HCT116 (cell line): Measurements from ENCODE around the gene ZNF763. TPM values are rescaled to one million over a fixed set of nuclear protein-coding genes. Genes with fewer than 3 reads are reported as not detected.

Source experiments
- ATAC-seq: fragments of 200-7000 bp; cut with Tn5 transposase; 2 replicates; pipeline ENCODE4 v1.9.1; 2020; ENCODE audit warnings: mild to moderate bottlenecking, moderate library complexity
- BruUV-seq: library from RNA; stranded (reverse); fragments of 400-500 nt; replicated peaks from 2 replicates; lab custom pipeline; 2021; lab: Mats Ljungman, UMichigan
- CTCF ChIA-PET: fragments of 300-600 bp; sonication (Branson Sonifier 250); formaldehyde crosslinking; loops from one replicate; lab custom pipeline; 2021; ENCODE audit warnings: antibody characterized with exemption; lab: Charles Lee
- POLR2A ChIA-PET: fragments of 300-600, 350-600 bp; sonication (Branson Sonifier 250); formaldehyde crosslinking; loops from one replicate; lab custom pipeline; 2021; ENCODE audit warnings: antibody characterized with exemption; lab: Charles Lee
- RAD21 ChIA-PET, 2 experiments: fragments of 300-600 bp; sonication (Branson Sonifier 250); formaldehyde crosslinking; loops; one replicate each; lab custom pipeline; 2023; ENCODE audit warnings: low total read pairs in 2 of 2; ENCODE audit not compliant: uncharacterized antibody in 2 of 2, unreplicated experiment in 2 of 2, low non-redundant PET in 1 of 2; lab: Charles Lee
- DNase-seq: peaks from one replicate; pipeline ENCODE4 v3.0.0-alpha.2; 2010; ENCODE audit warnings: low read depth, low spot score
- H2AFZ ChIP-seq: fragments of 200-600 bp; shearing (Covaris generic), sonication (generic); 2 replicates; pipeline ENCODE4 v1.6.1; 2017; ENCODE audit warnings: low read depth, mixed run types, mixed read lengths, antibody characterized with exemption, low read length; ENCODE audit not compliant: poor library complexity, severe bottlenecking
- H3K27ac ChIP-seq: 2 replicates; pipeline ENCODE4 v1.5.1; 2012; ENCODE audit warnings: low read depth, low read length
- H3K27me3 ChIP-seq: fragments of 200-600 bp; sonication (generic); 2 replicates; pipeline ENCODE4 v1.6.1; 2016; ENCODE audit warnings: mixed run types, low read length, mixed read lengths; ENCODE audit not compliant: insufficient read depth
- H3K36me3 ChIP-seq, 2 experiments: fragments of 200-500 bp in 1 of 2; fragments of 200-600 bp in 1 of 2; sonication (Bioruptor generic) in 1 of 2; sonication (generic) in 1 of 2; 2 replicates each; pipeline versions ENCODE4 v1.5.1 to v1.6.1; 2014 to 2016; ENCODE audit warnings: low read length in 2 of 2, inconsistent platforms in 1 of 2, mixed read lengths in 1 of 2, mixed run types in 1 of 2; ENCODE audit not compliant: insufficient read depth in 2 of 2, control insufficient read depth in 1 of 2
- H3K4me1 ChIP-seq, 2 experiments: fragments of 200-600 bp in 1 of 2; sonication (generic) in 1 of 2; 2 replicates each; pipeline versions ENCODE4 v1.5.1 to v1.6.1; 2012 to 2017; ENCODE audit warnings: low read length in 2 of 2, inconsistent platforms in 1 of 2, mild to moderate bottlenecking in 1 of 2, mixed read lengths in 1 of 2, mixed run types in 1 of 2, moderate library complexity in 1 of 2; ENCODE audit not compliant: insufficient read depth in 2 of 2, control insufficient read depth in 1 of 2
- H3K4me2 ChIP-seq: fragments of 200-600 bp; sonication (generic); 2 replicates; pipeline ENCODE4 v1.6.1; 2017; ENCODE audit warnings: mixed run types, low read length, mixed read lengths
- H3K4me3 ChIP-seq, 2 experiments: fragments of 200-600 bp in 1 of 2; sonication (generic) in 1 of 2; replicated peaks in 1 of 2; 2 replicates each; pipeline ENCODE4 v1.5.1; 2011 to 2016; ENCODE audit warnings: low read length in 2 of 2, control low read depth in 1 of 2, low read depth in 1 of 2, mild to moderate bottlenecking in 1 of 2, mixed read lengths in 1 of 2, mixed run types in 1 of 2
- H3K79me2 ChIP-seq: fragments of 200-600 bp; sonication (generic); 2 replicates; pipeline ENCODE4 v1.6.1; 2017; ENCODE audit warnings: mild to moderate bottlenecking, mixed run types, low read length, moderate library complexity, mixed read lengths; ENCODE audit not compliant: insufficient read depth
- H3K9ac ChIP-seq: fragments of 200-600 bp; sonication (generic); 2 replicates; pipeline ENCODE4 v1.6.1; 2016; ENCODE audit warnings: low read length, mixed read lengths
- H3K9me2 ChIP-seq: fragments of 200-600 bp; sonication (generic), shearing (Covaris generic); 2 replicates; pipeline ENCODE4 v1.6.1; 2017; ENCODE audit warnings: mixed run types, mild to moderate bottlenecking, moderate library complexity; ENCODE audit not compliant: insufficient read depth
- H3K9me3 ChIP-seq, 2 experiments: fragments of 200-500 bp in 1 of 2; fragments of 200-600 bp in 1 of 2; sonication (Bioruptor generic) in 1 of 2; sonication (generic) in 1 of 2; 2 replicates each; pipeline ENCODE4 v1.6.1; 2014 to 2017; ENCODE audit warnings: low read length in 2 of 2, mixed read lengths in 2 of 2, inconsistent platforms in 1 of 2, low read depth in 1 of 2, mild to moderate bottlenecking in 1 of 2, mixed run types in 1 of 2, moderate library complexity in 1 of 2; ENCODE audit not compliant: control insufficient read depth in 1 of 2, insufficient read depth in 1 of 2
- H4K20me1 ChIP-seq: fragments of 200-600 bp; sonication (generic), shearing (Covaris generic); 2 replicates; pipeline ENCODE4 v1.6.1; 2017; ENCODE audit warnings: mixed run types, mild to moderate bottlenecking, moderate library complexity; ENCODE audit not compliant: insufficient read depth
- ATF3 ChIP-seq: IDR thresholded peaks from 2 replicates; pipeline ENCODE4 v1.6.1; 2012
- CEBPB ChIP-seq: IDR thresholded peaks from 2 replicates; pipeline ENCODE4 v1.6.1; 2012; ENCODE audit warnings: low read depth
- EGR1 ChIP-seq: IDR thresholded peaks from 2 replicates; pipeline ENCODE4 v1.6.1; 2012; ENCODE audit warnings: low read depth
- ELF1 ChIP-seq: IDR thresholded peaks from 2 replicates; pipeline ENCODE4 v1.6.1; 2012; ENCODE audit warnings: low read depth, borderline replicate concordance
- EZH2 ChIP-seq: fragments of 200-600 bp; sonication (generic); IDR thresholded peaks from 2 replicates; pipeline ENCODE4 v1.6.1; 2017; ENCODE audit warnings: antibody characterized with exemption, mixed run types
- FOSL1 ChIP-seq: IDR thresholded peaks from 2 replicates; pipeline ENCODE4 v1.6.1; 2012; ENCODE audit warnings: low read depth
- JUND ChIP-seq: IDR thresholded peaks from 2 replicates; pipeline ENCODE4 v1.6.1; 2012
- POLR2A ChIP-seq: IDR thresholded peaks from 2 replicates; pipeline ENCODE4 v1.7.0; 2011; ENCODE audit warnings: borderline replicate concordance; ENCODE audit not compliant: insufficient read depth, insufficient read length; ENCODE audit errors: extremely low read depth
- POLR2AphosphoS5 ChIP-seq: IDR thresholded peaks from 2 replicates; pipeline ENCODE4 v1.6.1; 2011; ENCODE audit warnings: mild to moderate bottlenecking, low read depth, low read length, moderate library complexity
- RAD21 ChIP-seq: IDR thresholded peaks from 2 replicates; pipeline ENCODE4 v1.6.1; 2012; ENCODE audit warnings: low read depth, mild to moderate bottlenecking
- SP1 ChIP-seq: IDR thresholded peaks from 2 replicates; pipeline ENCODE4 v1.6.1; 2012; ENCODE audit warnings: low read depth
- SRF ChIP-seq: IDR thresholded peaks from 2 replicates; pipeline ENCODE4 v1.6.1; 2012; ENCODE audit warnings: low read depth
- TCF7L2 ChIP-seq: IDR thresholded peaks from 2 replicates; pipeline ENCODE4 v1.7.0; 2011; ENCODE audit warnings: borderline replicate concordance, inconsistent platforms; ENCODE audit not compliant: insufficient read depth, insufficient read length; ENCODE audit errors: extremely low read depth
- YY1 ChIP-seq: IDR thresholded peaks from 2 replicates; pipeline ENCODE4 v1.6.1; 2011; ENCODE audit warnings: low read length, low read depth, moderate library complexity, mild to moderate bottlenecking; ENCODE audit not compliant: insufficient replicate concordance; ENCODE audit errors: extremely low read depth
- ZBTB33 ChIP-seq: IDR thresholded peaks from 2 replicates; pipeline ENCODE4 v1.6.1; 2011; ENCODE audit warnings: mild to moderate bottlenecking, low read length, moderate library complexity; ENCODE audit not compliant: insufficient replicate concordance; ENCODE audit errors: extremely low read depth
- ZFX ChIP-seq: fragments of 450-650 bp; IDR thresholded peaks from 2 replicates; pipeline ENCODE4 v1.6.1; 2017
- intact Hi-C: fragments of 100-400 bp; cut with micrococcal nuclease; formaldehyde crosslinking; loops from 2 replicates; pipeline ENCODE4 v1.10.0; 2022
- total RNA-seq: library from RNA; stranded (reverse); gene quantifications from one replicate; pipeline ENCODE4 v1.2.1, GENCODE V29; 2021; ENCODE audit not compliant: unreplicated experiment
- TF ChIP-seq, protein P1 (sequence below): IDR thresholded peaks from 2 replicates; pipeline ENCODE4 v1.6.1; 2012
- TF ChIP-seq, protein P2 (sequence below): IDR thresholded peaks from 2 replicates; pipeline ENCODE4 v1.6.1; 2012; ENCODE audit warnings: low read depth

The ZNF763 gene
- total RNA-seq, 1 experiment from 2014 or later: not detected

DNA sequence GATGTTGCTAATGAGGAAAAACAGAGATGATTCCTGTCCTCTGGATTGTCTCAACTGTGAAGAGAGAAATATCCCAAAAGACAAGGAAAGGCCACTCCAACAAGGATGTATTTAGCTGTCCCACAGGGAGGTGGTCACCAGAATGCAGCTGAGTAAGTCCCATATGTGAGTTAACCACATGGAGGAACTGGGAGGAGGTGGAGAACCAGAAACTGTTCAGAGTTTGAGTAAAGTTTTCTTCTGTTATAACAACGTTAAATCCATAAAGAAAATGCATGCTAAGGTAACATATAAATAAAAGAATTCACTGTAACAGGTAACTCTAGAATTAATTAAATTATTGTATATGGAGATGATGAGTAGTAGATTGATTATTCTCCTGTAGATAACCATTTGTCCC lies 5.3 kb downstream of the ZNF763 start:
- Histone ChIP-seq H3K9me3 (no peaks in the 10 kb centered on the region; a peak in 1 of 4 replicates), H3K27me3 (no peaks in the 10 kb centered on the region), H3K4me3 (no peak overlapping the region), H2AFZ (no peak overlapping the region), H3K27ac (no peak overlapping the region), H3K79me2 (no peaks in the 10 kb centered on the region), H4K20me1 (no peaks in the 10 kb centered on the region), H3K9me2 (no peaks in the 10 kb centered on the region), H3K4me1 (no peaks in the 10 kb centered on the region), H3K9ac (no peak overlapping the region), H3K4me2 (no peak overlapping the region), H3K36me3 (no peaks in the 10 kb centered on the region)
- BruUV-seq: no TSS peak
- no peak for DNase-seq
- no peak for ATAC-seq
- CTCF ChIA-PET: no interaction called here
- POLR2A ChIA-PET: no interaction called here
- RAD21 ChIA-PET: no interaction called here
- no peak for TF ChIP-seq YY1
- no peak for TF ChIP-seq ZBTB33
- TF ChIP-seq TCF7L2: no peak
- TF ChIP-seq EZH2: no peak
- no peak for TF ChIP-seq JUND
- intact Hi-C loops: no loop called here

DNA sequence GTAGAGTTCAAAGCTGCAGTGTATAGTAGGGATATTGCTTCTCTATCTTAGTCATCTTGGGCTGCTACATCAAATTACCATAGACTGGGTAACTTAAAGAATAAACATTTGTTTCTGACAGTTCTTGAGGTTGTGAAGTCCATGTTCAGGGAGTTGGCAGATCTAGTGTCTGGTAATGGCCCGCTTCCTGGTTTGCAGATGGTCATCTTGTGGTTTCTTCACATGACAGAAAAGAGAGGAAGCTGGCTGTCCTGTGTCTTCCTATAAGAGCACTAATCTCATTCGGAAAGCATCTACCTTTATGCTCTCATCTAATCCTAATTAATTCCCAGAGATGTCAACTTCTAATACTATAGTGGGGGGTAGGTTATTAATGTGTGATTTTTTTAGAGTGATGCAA lies 6.2 kb downstream of the ZNF763 start:
- H3K9me3 ChIP-seq: no peaks in the 10 kb centered on the region; a peak in 1 of 4 replicates
- POLR2A ChIA-PET: no interaction called here
- intact Hi-C loops: no loop called here
- no TSS peak for BruUV-seq
- no peaks in the 10 kb centered on the region for H3K79me2 ChIP-seq
- DNase-seq (no peak), ATAC-seq (no peak)
- no peaks in the 10 kb centered on the region for H3K4me1 ChIP-seq
- CTCF ChIA-PET: no interaction called here
- no peak overlapping the region for H3K27ac ChIP-seq
- no peak overlapping the region for H3K4me2 ChIP-seq
- no peaks in the 10 kb centered on the region for H4K20me1 ChIP-seq
- RAD21 ChIA-PET: no interaction called here
- no peaks in the 10 kb centered on the region for H3K27me3 ChIP-seq
- H2AFZ ChIP-seq: no peak overlapping the region
- H3K9ac ChIP-seq: no peak overlapping the region
- H3K36me3 ChIP-seq: no peaks in the 10 kb centered on the region
- H3K9me2 ChIP-seq: no peaks in the 10 kb centered on the region
- H3K4me3 ChIP-seq: no peak overlapping the region
- TF ChIP-seq ATF3 (no peak), CEBPB (no peak), RAD21 (no peak), EGR1 (no peak), SRF (no peak), POLR2AphosphoS5 (no peak), JUND (no peak), ZFX (no peak), SP1 (no peak), POLR2A (no peak), FOSL1 (no peak), ELF1 (no peak), EZH2 (no peak)
- TF ChIP-seq, protein P1, sequence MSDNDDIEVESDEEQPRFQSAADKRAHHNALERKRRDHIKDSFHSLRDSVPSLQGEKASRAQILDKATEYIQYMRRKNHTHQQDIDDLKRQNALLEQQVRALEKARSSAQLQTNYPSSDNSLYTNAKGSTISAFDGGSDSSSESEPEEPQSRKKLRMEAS: no peak
- TF ChIP-seq, protein P2, sequence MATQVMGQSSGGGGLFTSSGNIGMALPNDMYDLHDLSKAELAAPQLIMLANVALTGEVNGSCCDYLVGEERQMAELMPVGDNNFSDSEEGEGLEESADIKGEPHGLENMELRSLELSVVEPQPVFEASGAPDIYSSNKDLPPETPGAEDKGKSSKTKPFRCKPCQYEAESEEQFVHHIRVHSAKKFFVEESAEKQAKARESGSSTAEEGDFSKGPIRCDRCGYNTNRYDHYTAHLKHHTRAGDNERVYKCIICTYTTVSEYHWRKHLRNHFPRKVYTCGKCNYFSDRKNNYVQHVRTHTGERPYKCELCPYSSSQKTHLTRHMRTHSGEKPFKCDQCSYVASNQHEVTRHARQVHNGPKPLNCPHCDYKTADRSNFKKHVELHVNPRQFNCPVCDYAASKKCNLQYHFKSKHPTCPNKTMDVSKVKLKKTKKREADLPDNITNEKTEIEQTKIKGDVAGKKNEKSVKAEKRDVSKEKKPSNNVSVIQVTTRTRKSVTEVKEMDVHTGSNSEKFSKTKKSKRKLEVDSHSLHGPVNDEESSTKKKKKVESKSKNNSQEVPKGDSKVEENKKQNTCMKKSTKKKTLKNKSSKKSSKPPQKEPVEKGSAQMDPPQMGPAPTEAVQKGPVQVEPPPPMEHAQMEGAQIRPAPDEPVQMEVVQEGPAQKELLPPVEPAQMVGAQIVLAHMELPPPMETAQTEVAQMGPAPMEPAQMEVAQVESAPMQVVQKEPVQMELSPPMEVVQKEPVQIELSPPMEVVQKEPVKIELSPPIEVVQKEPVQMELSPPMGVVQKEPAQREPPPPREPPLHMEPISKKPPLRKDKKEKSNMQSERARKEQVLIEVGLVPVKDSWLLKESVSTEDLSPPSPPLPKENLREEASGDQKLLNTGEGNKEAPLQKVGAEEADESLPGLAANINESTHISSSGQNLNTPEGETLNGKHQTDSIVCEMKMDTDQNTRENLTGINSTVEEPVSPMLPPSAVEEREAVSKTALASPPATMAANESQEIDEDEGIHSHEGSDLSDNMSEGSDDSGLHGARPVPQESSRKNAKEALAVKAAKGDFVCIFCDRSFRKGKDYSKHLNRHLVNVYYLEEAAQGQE: no peak
